ENCODE measurements around the gene SYF2. TPM values are rescaled to one million over a fixed set of nuclear protein-coding genes. Genes with fewer than 3 reads are reported as not detected.

Gene SYF2
- total and polyA plus RNA-seq, 2 of the 13 experiments (the other 11 are each of a cell fraction or from before 2014, with no cell fraction given) = 17.8 to 34.1 TPM

- Histone ChIP-seq H4K20me1 (ENCODE audit: insufficient read depth, low read length) (no peaks in the 10 kb centered on the region), H3K27ac (ENCODE audit: extremely low read length, insufficient read depth, low read length) (no peak overlapping the region), H3K79me2 (ENCODE audit: insufficient read depth, low read length) (no peaks in the 10 kb centered on the region), H3K9me3 (ENCODE audit: low read length) (no peaks in the 10 kb centered on the region), H2AFZ (ENCODE audit: low read length) (no peak overlapping the region), H3K27me3 (ENCODE audit: control insufficient read depth in 1 of 2, insufficient read depth in 2 of 2, low read length in 2 of 2) (no peaks in the 10 kb centered on the region), H3K9ac (ENCODE audit: insufficient read depth, low read depth, low read length) (no peak overlapping the region), H3K4me1 (ENCODE audit: insufficient read depth, low read length) (peaks cover 68% of the 10 kb centered on the region), H3K36me3 (replicated peaks in 1 of 2; ENCODE audit: control insufficient read depth in 1 of 2, insufficient read depth in 2 of 2, low read length in 2 of 2) (no peaks in the 10 kb centered on the region), H3K4me3 (replicated peaks in 1 of 3; ENCODE audit: insufficient read depth in 1 of 3, low read depth in 2 of 3, low read length in 3 of 3) (no peak overlapping the region), H3K4me2 (ENCODE audit: low read depth, low read length) (no peak overlapping the region)
- ATAC-seq (no peak), DNase-seq (ENCODE audit: low spot score) (no peak), FAIRE-seq (no peak)
- TF ChIP-seq MTF2 (CRISPR knock-in tag; IDR thresholded peaks at IDR 0.05; ENCODE audit: borderline replicate concordance) (no peak), PPARG (CRISPR knock-in tag; conservative IDR thresholded peaks at IDR 0.05) (peak; percentile 40; the same call in 1 of the 2 replicates), TEAD3 (CRISPR knock-in tag; optimal IDR thresholded peaks at IDR 0.05; ENCODE audit: borderline replicate concordance) (peak; percentile 24), RXRB (CRISPR knock-in tag; IDR thresholded peaks at IDR 0.05; ENCODE audit: borderline replicate concordance) (peak; percentile 50; the same call in 1 of the 2 replicates), ZNF646 (CRISPR knock-in tag; IDR thresholded peaks at IDR 0.05) (no peak)
- TF ChIP-seq, protein P1, sequence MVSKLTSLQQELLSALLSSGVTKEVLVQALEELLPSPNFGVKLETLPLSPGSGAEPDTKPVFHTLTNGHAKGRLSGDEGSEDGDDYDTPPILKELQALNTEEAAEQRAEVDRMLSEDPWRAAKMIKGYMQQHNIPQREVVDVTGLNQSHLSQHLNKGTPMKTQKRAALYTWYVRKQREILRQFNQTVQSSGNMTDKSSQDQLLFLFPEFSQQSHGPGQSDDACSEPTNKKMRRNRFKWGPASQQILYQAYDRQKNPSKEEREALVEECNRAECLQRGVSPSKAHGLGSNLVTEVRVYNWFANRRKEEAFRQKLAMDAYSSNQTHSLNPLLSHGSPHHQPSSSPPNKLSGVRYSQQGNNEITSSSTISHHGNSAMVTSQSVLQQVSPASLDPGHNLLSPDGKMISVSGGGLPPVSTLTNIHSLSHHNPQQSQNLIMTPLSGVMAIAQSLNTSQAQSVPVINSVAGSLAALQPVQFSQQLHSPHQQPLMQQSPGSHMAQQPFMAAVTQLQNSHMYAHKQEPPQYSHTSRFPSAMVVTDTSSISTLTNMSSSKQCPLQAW (CRISPR knock-in tag; IDR thresholded peaks at IDR 0.05) = no peak
- TF ChIP-seq, protein P2, sequence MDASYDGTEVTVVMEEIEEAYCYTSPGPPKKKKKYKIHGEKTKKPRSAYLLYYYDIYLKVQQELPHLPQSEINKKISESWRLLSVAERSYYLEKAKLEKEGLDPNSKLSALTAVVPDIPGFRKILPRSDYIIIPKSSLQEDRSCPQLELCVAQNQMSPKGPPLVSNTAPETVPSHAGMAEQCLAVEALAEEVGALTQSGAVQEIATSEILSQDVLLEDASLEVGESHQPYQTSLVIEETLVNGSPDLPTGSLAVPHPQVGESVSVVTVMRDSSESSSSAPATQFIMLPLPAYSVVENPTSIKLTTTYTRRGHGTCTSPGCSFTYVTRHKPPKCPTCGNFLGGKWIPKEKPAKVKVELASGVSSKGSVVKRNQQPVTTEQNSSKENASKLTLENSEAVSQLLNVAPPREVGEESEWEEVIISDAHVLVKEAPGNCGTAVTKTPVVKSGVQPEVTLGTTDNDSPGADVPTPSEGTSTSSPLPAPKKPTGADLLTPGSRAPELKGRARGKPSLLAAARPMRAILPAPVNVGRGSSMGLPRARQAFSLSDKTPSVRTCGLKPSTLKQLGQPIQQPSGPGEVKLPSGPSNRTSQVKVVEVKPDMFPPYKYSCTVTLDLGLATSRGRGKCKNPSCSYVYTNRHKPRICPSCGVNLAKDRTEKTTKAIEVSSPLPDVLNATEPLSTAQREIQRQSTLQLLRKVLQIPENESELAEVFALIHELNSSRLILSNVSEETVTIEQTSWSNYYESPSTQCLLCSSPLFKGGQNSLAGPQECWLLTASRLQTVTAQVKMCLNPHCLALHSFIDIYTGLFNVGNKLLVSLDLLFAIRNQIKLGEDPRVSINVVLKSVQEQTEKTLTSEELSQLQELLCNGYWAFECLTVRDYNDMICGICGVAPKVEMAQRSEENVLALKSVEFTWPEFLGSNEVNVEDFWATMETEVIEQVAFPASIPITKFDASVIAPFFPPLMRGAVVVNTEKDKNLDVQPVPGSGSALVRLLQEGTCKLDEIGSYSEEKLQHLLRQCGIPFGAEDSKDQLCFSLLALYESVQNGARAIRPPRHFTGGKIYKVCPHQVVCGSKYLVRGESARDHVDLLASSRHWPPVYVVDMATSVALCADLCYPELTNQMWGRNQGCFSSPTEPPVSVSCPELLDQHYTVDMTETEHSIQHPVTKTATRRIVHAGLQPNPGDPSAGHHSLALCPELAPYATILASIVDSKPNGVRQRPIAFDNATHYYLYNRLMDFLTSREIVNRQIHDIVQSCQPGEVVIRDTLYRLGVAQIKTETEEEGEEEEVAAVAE (CRISPR knock-in tag; IDR thresholded peaks at IDR 0.05; ENCODE audit: borderline replicate concordance) = no peak
- ChIA-PET POLR2A (interaction anchor here (5.4 kb wide), 1 partner anchor 33 kb away, joined by 48 read pairs; no protein-coding TSS in a partner anchor), CTCF (ENCODE audit: low intra/inter-chr PET ratio, low total read pairs) (no interaction called here)
- in situ Hi-C loops (cut with HindIII; ENCODE audit: extremely low pct_ligation_motif_present, low pct_unique_long_range_greater_than_20kb) = loop anchor here (5.0 kb wide), 1 partner anchor 34 kb away; no protein-coding TSS in a partner anchor
- intact Hi-C loops (cut with micrococcal nuclease; ENCODE audit: unreplicated experiment) = no loop called here
- BruUV-seq (replicated peaks) = no TSS peak
- 51% methylated on average over 7 of the region's 7 CpGs for WGBS (ENCODE audit: low lambda C conversion rate)
These were observed 31.3 kb downstream of the SYF2 start for GRCh38 chr1:25201006-25201405.

Data from HepG2 (cell line).